Activated naive CD4-positive, alpha-beta T cell treated with Interleukin-2 at 50 U/mL for 16 hours (primary cell): Measurements from ENCODE around the gene TMEM40.
A peak's percentile ranks its signal among the peaks of the same experiment; 100 is the strongest.
"Not testable (repeated sequence)": the region's sequence is repeated elsewhere in the genome, so short reads cannot be mapped to it uniquely, and the experiment has no call there.

Experiments
- DNase-seq: peaks from one replicate; pipeline ENCODE4 v3.0.0-alpha.2; 2020

TMEM40 gene, protein sequence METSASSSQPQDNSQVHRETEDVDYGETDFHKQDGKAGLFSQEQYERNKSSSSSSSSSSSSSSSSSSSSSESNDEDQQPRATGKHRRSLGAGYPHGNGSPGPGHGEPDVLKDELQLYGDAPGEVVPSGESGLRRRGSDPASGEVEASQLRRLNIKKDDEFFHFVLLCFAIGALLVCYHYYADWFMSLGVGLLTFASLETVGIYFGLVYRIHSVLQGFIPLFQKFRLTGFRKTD

DNA sequence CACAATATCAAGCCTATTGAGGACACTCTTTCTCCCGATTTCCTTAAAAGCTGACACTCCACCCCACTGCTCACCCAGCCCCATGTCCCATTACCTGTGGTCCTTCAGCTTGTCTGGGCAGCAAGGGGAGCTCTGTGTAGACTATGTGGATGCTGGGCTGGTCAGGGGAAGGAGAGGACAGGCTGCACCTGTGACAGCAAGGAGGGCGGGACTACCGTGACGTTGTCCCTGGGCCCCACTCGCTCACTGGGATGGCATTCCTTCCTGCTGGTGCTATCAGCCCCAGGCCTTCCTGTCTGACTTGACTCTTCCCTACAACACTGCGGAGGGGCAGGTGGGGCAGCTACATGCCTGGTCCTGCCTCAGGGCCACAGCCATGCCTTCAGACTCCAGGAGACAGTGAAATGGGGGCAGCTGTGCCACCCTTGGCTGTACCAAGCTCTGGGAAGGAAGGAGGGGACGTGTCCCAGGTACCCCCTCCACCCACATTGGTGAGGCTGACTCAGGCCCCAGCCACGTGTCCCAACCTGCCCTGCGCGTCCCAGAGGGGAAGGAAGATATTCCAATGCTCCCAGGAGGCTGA, at the start of gene TMEM40:
Gene TMEM40, minus strand, starts transcription at position 163 of the 583 bp plus-strand sequence. CDS start 9,427 bp downstream, outside the sequence.
- DNase-seq, result no peak

DNA sequence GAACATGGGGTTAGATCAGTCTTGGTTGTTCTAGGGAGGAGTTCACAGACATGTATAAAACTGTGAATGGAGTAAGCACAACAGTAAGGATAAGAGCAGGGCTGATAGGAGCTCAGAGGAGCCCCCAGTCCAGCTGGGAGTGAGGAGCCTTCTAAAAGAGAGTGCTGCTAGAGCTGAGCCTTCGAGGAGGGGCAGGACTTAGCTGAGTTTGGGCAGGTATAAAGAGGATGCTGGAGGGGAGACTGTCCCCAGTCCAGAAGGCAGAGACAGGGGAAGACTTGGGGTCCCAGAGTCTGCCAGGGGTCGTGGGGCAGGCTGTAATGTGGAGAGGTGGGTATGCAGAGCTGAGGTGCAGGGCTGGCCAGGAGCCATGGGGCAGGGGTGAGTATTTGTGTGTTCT, 49.5 kb upstream of the TMEM40 start:
- no peak for DNase-seq

DNA sequence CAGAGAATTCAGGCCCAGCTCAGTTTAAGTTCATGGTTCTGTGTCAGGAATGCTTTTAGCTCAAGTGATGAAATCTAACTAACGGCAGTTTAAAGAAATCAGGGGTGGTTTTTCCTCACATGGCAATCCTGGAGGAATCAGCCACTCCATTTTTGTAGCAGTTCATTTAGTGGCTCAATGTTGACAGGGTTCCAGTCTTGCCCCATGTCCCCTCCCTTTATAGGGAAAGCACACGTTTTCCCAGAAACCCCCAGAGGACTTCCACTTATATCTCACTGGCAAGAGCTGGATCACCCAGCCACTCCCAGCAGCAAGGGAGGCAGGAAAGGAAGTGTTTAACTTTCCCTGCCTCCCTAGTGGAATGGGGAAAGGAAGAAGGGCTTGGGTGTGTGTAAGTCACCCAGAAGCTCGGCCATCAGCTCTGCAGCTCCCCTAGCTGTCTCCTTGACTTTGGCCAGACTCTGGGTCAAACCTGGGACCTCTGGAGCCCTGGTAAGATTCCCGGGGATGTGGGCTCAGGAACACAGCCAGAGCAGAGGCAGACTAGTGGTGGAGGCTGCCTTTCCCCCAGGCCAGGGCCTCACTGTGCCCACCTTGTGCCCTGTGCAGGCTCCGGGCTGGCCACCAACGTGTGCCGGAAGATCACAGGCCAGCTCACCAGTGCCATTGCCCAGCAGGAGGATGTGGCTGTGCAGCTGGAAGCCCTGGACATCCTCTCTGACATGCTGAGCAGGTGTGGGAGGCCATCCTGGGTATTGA, 48.7 kb upstream of the TMEM40 start:
- no peak for DNase-seq

DNA sequence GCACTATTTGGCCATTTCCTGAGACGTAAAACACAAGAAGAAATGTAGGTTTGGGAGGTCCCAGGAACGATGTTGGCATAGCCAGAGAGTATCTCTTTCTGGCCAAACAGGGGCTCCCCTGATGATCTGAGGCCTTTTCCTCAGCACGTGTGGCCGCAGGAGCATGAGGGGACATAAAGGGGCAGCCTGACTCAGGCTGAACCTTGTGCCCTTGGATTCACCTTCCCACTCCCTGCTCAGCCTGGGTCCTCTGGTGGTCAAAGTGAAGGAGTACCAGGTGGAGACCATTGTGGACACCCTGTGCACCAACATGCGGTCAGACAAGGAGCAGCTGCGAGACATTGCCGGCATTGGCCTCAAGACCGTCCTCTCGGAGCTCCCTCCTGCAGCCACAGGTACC, 48.0 kb upstream of the TMEM40 start:
- no peak for DNase-seq

DNA sequence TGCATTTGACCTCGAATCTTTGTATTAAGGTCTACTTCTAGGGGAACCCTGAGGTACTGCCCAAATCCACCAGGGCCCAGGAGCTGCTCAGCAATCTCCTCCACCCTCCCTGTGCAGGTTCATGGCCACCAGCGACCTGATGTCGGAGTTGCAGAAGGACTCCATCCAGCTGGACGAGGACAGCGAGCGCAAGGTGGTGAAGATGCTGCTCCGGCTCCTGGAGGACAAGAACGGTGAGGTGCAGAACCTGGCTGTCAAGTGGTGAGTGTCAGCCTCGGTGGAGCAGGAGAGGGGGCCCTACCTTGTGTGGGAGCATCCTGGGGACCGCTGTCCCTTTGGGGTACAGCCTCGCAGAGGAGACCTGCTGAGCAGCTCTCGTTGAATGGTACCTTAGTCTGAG, 44.3 kb upstream of the TMEM40 start:
- no peak for DNase-seq

DNA sequence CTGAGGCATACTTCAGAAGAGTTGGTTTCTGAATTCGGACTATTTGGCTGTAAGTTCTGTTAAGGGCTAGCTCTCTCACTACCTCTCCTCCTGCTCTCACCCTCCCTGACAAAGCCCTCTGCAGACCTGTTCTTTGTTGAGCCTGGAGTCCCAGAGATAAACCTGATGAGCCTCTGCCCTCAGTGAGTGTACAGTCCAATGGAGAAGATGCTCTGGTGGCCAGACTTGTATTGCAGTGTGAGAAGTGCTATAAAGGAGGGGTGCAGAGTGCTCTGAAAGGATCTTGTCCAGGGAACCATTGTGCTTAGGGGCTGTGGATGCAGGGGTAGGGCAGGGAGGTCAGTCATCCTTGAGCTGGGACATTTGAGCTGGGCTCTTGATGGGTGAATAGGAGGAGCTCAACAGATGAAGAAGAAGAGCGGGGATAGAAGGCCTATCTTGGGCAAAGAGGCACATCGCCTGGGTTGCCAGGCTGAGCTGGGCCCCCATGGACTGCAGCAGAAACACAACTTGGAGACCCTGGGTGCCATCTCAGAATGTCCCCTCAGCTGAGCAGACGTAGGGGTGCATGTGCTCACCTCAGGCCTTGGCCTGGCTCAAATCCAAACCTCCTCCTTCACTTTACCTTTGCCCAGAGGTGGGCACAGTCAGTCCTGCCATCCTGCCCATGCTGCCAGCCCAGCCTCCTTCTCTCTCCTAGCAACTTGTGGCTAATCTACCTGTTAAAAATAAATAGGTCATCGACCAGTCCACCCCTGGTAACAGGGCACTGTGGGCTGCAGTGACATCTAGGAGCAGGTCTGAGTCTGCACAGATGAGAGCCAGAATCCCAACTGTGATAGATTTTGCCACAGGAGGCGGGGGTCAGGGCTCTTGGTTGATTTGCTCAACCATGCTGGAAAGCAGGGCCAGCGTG, 40.7 kb upstream of the TMEM40 start:
- DNase-seq, result no peak

DNA sequence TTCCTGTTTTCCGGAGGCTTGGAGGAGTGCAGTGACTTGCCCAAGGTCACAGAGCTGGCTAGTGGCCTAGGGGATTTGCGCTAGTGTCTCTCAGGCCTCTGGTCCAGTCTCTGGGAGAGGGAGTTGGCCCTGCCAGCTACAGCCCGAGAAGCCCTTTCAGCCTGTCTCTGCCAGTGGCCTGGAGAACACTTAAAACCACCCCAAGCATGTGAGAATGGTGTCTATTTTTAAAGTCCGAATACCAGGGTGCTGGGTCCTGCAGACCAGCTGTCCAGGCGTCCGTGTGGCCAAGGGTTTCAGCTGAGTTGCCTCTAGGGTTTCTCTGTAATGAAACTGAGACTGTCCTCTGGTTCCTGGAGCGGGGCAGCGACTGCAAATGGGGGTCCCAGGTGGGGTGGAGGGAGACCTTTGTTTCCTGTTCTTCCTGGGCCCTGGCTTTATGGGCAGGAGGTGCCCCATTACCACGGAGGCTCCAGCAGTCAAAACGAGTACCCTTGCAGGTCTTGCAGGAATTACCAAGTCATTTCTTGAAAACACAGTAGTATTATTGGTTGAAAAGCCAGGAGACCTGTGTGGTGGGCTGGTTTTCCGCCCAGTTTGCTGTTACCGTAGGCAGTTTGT, 39.6 kb upstream of the TMEM40 start:
- no peak for DNase-seq

DNA sequence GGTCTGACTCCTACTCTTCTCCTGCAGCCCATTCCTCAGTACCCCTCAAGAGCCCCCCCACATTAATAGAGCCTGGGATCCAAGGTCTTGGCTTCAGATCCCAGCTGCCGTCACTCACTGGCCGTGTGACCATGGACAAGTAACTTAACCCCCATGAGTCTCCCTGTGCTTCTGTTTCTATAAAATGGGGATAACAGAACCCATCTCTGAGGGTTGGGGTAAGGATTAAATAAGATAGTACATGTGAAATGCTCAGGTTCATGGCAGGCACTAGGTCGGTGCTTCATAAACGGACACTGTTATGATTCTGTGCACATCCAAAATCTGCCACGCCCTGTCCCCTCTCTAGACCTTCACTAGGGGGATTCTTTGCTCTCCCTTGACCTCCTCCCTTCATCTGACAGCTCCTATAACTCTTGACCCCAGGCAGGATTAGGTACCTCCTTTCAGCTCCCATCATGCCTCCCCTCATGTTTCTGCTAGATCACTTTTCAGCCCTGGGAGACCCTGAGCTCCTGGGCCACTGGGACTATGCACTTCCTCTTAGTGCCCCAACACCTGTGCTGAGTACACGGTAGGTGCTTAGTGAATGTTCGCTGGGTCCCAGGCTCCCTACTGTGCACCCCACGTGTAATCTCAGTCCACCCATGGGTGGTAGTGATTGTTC, 39.0 kb upstream of the TMEM40 start:
- no peak for DNase-seq

DNA sequence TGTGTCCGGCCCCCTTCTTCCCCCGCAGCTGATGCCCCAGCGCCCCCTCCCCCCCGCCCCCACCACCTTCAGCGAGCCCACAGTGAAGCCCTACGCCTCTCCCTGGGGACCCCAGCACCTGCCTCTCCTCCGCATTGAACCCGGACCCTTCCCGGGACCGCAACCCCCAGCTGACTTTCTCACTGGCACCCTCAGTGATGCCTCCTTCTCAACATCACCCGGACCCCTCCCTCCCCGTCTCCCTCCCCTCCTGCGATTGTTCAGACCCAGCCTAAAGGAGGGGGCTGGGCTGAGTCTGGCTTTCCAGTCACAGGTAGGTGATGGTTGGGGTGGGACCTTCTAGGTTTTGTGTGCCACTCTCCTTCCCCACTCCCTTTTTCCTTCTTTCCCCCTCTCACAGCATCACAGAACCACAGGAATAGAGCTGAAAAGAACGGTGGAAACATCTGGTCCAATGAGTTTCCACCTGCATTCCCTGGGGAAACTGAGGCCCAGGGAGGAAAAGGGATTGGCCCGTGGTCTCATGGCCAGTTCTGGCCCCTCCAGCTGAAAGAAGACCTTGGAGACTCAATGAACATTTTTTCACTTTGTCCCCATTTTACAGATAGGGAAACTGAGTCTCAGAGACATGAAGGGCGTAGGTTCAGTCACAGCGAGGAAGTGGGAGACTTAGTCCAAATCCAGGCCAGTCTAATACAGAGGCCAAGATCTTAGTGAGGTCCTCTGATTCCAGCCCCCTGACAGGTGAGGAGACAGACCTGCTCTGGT, 38.2 kb upstream of the TMEM40 start:
- no peak for DNase-seq

DNA sequence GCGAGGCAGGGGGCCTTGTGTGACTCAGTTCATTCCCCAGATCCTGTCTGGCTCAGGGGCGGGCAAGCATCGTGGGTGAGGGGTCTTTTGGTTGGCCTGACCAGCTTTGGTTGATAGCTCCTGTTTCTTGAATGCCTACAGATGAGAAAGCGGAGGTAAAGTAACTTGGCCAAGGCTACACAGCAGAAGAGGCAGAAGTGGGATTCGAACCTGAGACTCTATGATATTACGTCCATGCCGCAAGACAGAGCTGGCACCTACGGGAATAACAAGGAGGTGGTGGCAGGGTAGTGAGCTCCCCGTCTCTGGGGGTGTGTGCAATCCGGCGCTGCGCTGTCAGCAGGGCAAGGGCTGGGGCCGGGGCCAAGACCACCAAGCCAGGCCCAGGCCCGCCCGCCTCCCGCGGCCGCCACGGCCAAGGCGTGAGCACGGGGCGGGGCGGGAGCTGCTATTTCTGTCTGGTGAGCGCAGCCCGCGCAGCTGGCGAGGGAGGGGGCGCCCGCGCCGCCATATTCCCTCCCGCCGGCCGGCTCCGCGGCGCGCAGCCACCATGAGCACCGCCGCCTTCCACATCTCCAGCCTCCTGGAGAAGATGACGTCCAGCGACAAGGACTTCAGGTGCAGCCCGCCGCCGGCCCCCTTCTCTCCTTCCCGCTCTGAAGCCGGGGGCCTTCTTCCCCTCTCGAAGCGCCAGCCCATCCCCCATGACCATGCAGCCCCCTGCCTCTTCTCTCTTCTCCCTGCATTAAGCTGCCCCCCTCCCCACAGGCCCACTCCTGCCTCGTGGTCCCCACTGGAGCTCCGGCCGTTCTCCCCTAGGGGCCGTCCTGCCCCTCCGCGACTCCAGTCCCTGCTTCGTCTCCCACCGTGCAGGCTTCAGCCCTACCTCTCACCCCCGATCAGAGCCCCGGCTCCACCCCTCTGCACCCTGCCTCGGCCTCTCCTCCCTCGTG, 37.4 kb upstream of the TMEM40 start, which contains the start of gene CAND2:
Gene CAND2, plus strand, starts transcription at position 510 of the 953 bp plus-strand sequence. Its CDS starts 41 bp downstream, at position 551.
- peak; percentile 44 for DNase-seq

DNA sequence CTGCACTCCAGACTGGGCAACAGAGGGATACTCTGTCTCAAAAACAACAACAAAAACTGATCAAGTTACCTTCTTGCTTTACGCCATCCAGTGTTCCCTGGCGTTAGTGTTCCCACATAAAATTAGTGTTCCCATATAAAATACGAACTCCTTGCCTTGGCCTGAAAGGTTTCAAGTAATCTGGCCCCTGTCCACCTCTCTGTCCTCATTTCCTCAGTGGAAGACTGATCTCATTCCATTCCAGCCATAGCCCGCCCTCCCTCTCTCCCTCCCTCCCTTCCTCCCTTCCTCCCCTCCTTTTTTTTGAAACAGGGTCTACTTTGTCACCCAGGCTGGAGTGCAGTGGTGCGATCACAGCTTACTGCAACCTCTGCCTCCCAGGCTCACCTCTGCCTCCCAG, 34.6 kb upstream of the TMEM40 start:
- no peak for DNase-seq

DNA sequence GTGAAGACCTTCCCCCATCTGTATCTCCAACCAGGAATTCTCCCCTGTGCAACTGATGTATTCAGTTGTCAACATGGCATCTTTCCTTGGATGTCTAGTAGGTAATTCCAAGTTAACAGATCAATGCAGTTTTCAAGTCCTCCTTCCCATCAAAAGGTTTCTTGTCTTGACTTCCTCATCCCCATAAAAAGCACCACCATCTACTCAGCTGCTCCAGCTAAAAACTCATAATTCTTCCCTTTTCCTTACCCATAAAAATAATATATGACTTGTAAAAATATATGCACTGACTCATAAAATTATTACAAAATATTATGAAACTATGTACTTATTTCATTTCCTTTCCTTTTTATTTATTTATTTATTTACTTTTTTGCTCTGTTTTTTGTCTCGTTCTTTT, 32.4 kb upstream of the TMEM40 start:
- DNase-seq, result no peak

DNA sequence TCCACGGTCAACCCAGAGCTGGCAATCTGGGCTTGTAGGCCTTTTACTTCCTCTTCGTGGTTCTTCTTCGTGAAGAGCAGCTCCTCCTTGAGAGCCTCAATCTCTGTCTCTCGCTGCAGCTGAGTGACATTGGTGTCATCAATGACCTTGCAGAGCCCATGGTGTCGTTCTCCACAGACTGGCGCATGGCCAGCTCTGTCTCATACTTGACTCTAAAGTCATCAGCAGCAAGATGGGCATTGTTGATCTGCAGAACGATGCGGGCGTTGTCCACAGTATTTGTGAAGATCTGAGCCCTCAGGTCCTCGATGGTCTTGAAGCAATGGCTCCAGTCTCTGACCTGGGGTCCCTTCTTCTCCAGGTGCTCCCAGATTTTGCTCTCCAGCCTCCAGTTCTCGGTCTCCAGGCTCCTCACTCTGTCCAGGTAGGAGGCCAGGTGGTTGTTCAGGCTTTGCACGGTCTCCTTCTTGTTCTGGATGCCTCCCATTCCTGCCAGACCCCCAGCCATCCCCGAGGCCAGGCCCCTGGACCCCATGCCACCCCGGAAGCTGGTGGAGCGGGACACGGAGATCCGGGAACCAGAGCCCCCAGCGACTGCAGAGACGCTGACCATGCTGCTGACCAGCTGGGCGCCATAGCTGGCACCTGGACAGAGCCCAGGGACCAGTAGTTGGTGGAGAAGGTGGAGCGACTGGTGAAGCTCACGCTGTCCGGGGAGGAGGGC, 29.1 kb upstream of the TMEM40 start:
- not testable (repeated sequence) for DNase-seq

DNA sequence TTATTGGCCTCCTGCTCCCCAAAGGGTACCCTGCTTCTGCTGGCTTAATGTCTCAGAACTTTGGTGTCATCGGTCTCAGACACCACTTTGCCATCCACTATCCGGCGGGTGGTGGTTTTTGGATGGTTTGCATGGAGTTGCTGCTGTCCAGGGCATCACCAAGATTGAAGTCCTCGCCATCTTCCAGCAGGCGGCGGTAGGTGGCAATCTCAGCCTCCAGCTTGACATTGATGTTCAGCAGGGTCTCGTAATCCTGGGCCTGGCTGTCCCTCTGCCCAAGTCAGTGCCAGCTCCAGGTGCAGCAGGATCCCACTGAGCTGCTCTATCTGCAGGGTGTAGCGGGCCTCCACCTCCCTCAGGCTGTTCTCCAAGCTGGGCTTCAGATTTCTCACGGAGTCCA, 28.3 kb upstream of the TMEM40 start:
- peak; percentile 63 for DNase-seq

DNA sequence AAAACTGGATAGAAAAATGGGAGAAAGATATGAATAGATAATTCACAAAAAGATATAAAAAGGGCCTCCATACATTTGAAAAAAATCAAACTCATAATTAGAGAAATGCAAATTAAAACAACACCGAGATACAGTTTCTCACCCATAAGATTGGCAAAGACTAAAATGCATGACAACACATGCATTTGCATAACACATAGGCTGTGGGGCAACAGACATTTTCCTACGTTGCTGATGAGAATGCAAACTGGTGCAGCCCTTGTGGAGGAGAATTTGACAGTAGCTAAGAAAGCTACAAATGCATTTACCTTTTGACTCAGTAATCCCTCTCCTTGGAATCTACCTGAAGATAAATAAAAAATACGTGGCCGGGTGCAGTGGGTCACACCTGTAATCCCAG, 26.0 kb upstream of the TMEM40 start:
- DNase-seq, result no peak

DNA sequence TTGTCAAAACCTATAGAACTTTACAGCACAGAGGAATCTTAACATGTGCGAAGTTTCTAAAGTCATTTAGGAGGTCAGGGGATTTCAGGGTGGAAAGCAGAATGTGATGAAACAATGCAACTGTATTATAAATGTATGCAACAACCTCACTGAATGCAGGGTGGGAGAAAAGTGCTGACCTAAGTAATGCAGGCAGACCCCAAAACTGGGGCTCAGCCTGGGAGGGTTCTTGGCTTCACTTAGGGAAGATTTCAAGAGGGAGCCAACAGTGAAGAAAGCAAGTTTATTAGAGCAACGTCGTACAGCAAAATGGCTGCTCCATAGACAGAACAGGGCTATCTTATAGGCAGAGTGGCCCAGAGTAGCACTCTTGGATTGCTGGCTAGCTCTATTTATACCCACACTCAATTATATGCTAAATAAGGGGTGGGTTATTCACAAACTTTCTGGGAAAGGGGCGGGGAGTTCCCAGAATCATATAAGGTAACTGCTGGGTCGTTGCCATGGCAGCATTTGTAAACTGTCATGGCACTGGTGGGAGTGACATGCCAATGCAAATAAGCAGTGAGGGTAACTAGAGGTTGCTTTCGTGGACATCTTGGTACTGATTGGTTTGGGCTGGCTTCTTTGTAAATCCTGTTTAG, 23.2 kb upstream of the TMEM40 start:
- DNase-seq, result no peak

DNA sequence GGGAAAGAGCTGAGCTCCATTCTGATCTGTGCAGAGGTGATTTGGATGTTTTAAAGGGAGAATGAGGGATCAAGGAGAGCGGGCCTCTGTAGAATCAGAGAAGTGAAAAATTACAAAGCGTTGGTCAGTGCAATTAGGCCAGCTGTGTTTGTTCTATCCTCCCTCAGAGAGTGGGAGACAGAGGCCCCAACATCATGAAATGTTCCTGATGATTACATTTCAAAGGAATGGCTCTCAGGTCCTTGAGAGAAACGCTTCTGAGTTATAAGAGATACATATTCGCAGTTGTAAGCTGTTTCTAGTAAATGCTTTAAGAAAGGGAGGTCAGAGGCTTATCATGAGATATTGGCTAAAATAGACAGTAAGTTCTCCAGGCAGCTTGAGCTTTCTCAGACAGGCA, 21.7 kb upstream of the TMEM40 start:
- no peak for DNase-seq

DNA sequence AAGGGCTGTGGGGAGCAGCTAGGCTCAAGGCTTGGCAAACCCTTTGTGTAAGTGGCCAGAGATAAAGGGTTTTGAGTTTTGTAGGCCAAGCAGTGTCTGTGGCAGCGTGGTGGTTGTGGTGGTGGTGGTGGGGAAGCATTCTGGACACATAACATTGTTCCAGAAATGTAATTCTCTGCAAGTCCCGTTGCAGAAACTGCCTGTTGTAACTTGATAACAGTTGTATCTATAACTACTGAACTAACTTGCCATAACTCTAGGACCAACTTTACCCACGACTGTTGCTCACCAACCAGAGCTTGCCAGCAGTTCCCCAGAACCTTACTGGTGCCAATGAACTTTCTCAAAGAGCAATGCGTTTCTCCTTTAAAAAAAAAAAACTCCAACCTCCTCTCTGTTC, 18.1 kb upstream of the TMEM40 start:
- no peak for DNase-seq

DNA sequence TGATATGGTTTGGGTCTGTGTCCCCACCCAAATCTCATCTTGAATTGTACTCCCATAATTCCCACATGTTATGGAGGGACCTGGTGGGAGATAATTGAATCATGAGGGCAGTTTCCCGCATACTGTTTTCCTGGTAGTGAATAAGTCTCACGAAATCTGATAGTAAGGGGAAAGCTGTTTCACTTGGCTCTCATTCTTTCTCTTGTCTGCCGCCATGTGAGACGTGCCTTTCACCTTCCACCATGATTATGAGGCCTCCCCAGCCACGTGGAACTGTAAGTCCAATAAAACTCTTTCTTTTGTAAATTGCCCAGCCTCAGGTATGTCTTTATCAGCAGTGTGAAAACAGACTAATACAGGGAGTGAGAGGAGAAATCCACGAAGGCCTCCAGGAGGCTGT, 16.9 kb upstream of the TMEM40 start:
- not testable (repeated sequence) for DNase-seq
